PC-9 (cell line): ENCODE results near the gene METTL16. TPM values are rescaled to one million over a fixed set of nuclear protein-coding genes. Genes with fewer than 3 reads are reported as not detected.

ENCODE experiments used
- BruUV-seq: library from RNA; stranded (reverse); fragments of 400-500 nt; replicated peaks from 2 replicates; lab custom pipeline; 2021; lab: Mats Ljungman, UMichigan
- CTCF ChIA-PET: fragments of 300-600 bp; sonication (Branson Sonifier 250); formaldehyde crosslinking; loops from one replicate; lab custom pipeline; 2022; ENCODE audit warnings: antibody characterized with exemption; lab: Charles Lee
- POLR2A ChIA-PET: fragments of 300-600 bp; sonication (Branson Sonifier 250); formaldehyde crosslinking; loops from one replicate; lab custom pipeline; 2022; ENCODE audit warnings: antibody characterized with exemption; ENCODE audit not compliant: unreplicated experiment; lab: Charles Lee
- DNase-seq, 2 experiments: peaks; one replicate each; pipeline versions ENCODE4 v3.0.0 to v3.0.0-alpha.2; 2015 to 2022; ENCODE audit warnings: mixed read lengths in 1 of 2
- H2AFZ ChIP-seq: fragments of 200-600 bp; sonication (generic); 2 replicates; pipeline ENCODE4 v1.8.1; 2017; ENCODE audit warnings: antibody characterized with exemption
- H3F3A ChIP-seq: fragments of 200-600 bp; sonication (generic); 2 replicates; pipeline ENCODE4 v1.8.1; 2017; ENCODE audit warnings: antibody characterized with exemption, mild to moderate bottlenecking, low read depth; ENCODE audit not compliant: insufficient read depth
- H3K27ac ChIP-seq: fragments of 200-600 bp; sonication (generic); 2 replicates; pipeline ENCODE4 v1.6.1; 2016; ENCODE audit warnings: mixed run types
- H3K27me3 ChIP-seq: fragments of 200-600 bp; sonication (generic); 2 replicates; pipeline ENCODE4 v1.6.1; 2016; ENCODE audit warnings: low read depth, mixed run types; ENCODE audit not compliant: insufficient read depth
- H3K36me3 ChIP-seq: fragments of 200-600 bp; sonication (generic); 2 replicates; pipeline ENCODE4 v1.6.1; 2016; ENCODE audit warnings: low read depth, mixed run types
- H3K4me1 ChIP-seq: fragments of 200-600 bp; sonication (generic); replicated peaks from 2 replicates; pipeline ENCODE4 v1.6.1; 2016; ENCODE audit warnings: mixed run types; ENCODE audit not compliant: insufficient read depth
- H3K4me2 ChIP-seq: fragments of 200-600 bp; sonication (generic); 2 replicates; pipeline ENCODE4 v1.6.1; 2017; ENCODE audit warnings: mixed run types
- H3K4me3 ChIP-seq: fragments of 200-600 bp; sonication (generic); 2 replicates; pipeline ENCODE4 v1.6.1; 2016; ENCODE audit warnings: mixed run types
- H3K79me2 ChIP-seq: fragments of 200-600 bp; sonication (generic); 2 replicates; pipeline ENCODE4 v1.6.1; 2017; ENCODE audit warnings: low read depth, mixed run types
- H3K9me2 ChIP-seq: fragments of 200-600 bp; sonication (generic); 2 replicates; pipeline ENCODE4 v1.8.1; 2017; ENCODE audit warnings: mild to moderate bottlenecking; ENCODE audit not compliant: insufficient read depth
- H3K9me3 ChIP-seq: fragments of 200-600 bp; sonication (generic); 2 replicates; pipeline ENCODE4 v1.8.1; 2016; ENCODE audit warnings: low read depth; ENCODE audit not compliant: insufficient read depth
- H4K20me1 ChIP-seq: fragments of 200-600 bp; sonication (generic); 2 replicates; pipeline ENCODE4 v1.8.1; 2017; ENCODE audit not compliant: insufficient read depth
- EZH2 ChIP-seq: fragments of 200-600 bp; sonication (generic); IDR thresholded peaks from 2 replicates; pipeline ENCODE4 v1.8.0; 2017; ENCODE audit warnings: antibody characterized with exemption, low read depth
- intact Hi-C: fragments of 100-400 bp; cut with micrococcal nuclease; formaldehyde crosslinking; loops from one replicate; pipeline ENCODE4 v1.10.0; 2022; ENCODE audit not compliant: unreplicated experiment
- total RNA-seq: library from RNA; stranded (reverse); gene quantifications from 2 replicates; pipeline ENCODE4 v1.2.3, GENCODE V29; 2021
- TF ChIP-seq, protein P1 (sequence below): fragments of 200-600 bp; sonication (generic); conservative IDR thresholded peaks from 2 replicates; pipeline ENCODE4 v1.6.1; 2017; ENCODE audit warnings: mixed run types, antibody characterized with exemption, mild to moderate bottlenecking, moderate library complexity

METTL16 gene
- total RNA-seq, 1 experiment from 2014 or later: 46.2 TPM

DNA sequence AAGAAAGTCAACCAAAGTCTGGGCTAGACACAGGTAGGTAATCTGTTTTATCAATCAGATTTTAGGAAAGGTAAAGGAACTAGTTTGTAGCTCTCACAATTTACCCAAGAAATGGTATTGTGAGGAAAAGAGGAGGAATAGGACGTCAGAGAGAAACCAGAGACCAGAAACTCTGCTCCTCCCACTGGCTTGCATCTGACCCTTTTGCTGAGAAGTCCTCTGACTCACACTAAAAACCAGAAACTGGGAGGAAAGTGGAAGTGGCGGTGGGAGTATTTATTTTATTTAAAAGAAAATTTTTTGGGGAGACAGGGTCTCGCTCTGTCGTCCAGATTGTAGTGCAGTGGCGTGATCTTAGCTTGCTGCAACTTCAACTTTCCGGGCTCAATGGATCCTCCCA lies 72.9 kb downstream of the METTL16 start:
- Histone ChIP-seq H3K79me2 (no peaks in the 10 kb centered on the region), H4K20me1 (peaks cover 2% of the 10 kb centered on the region; the same call in 1 of the 2 replicates), H3K9me2 (no peaks in the 10 kb centered on the region), H3K4me1 (no peaks in the 10 kb centered on the region), H3K9me3 (no peaks in the 10 kb centered on the region; the same call in 1 of the 2 replicates), H3K27ac (no peak overlapping the region), H3K27me3 (no peaks in the 10 kb centered on the region), H3K4me3 (no peak overlapping the region), H3K4me2 (no peak overlapping the region), H3K36me3 (peaks cover 17% of the 10 kb centered on the region; the same call in 1 of the 2 replicates), H3F3A (peaks cover 12% of the 10 kb centered on the region; the same call in 1 of the 2 replicates), H2AFZ (no peak overlapping the region)
- no TSS peak for BruUV-seq
- CTCF ChIA-PET: interaction anchor here (0.5 kb wide), 1 partner anchor 274 kb away, joined by 4 read pairs; no protein-coding TSS in a partner anchor
- no peak for TF ChIP-seq EZH2
- TF ChIP-seq, protein P1, sequence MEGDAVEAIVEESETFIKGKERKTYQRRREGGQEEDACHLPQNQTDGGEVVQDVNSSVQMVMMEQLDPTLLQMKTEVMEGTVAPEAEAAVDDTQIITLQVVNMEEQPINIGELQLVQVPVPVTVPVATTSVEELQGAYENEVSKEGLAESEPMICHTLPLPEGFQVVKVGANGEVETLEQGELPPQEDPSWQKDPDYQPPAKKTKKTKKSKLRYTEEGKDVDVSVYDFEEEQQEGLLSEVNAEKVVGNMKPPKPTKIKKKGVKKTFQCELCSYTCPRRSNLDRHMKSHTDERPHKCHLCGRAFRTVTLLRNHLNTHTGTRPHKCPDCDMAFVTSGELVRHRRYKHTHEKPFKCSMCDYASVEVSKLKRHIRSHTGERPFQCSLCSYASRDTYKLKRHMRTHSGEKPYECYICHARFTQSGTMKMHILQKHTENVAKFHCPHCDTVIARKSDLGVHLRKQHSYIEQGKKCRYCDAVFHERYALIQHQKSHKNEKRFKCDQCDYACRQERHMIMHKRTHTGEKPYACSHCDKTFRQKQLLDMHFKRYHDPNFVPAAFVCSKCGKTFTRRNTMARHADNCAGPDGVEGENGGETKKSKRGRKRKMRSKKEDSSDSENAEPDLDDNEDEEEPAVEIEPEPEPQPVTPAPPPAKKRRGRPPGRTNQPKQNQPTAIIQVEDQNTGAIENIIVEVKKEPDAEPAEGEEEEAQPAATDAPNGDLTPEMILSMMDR: no peak
- intact Hi-C loops: no loop called here
- DNase-seq: no peak
- POLR2A ChIA-PET: no interaction called here

- ChIA-PET POLR2A (interaction anchor here (0.6 kb wide), 1 partner anchor 9 kb away, joined by 3 read pairs; no protein-coding TSS in a partner anchor), CTCF (no interaction called here)
- Histone ChIP-seq H3K4me1 (no peaks in the 10 kb centered on the region), H3K36me3 (peaks cover 22% of the 10 kb centered on the region), H2AFZ (no peak overlapping the region), H3K4me3 (no peak overlapping the region), H3K27me3 (no peaks in the 10 kb centered on the region), H3K9me2 (no peaks in the 10 kb centered on the region), H3K9me3 (no peaks in the 10 kb centered on the region; the same call in 1 of the 2 replicates), H3F3A (peaks cover 12% of the 10 kb centered on the region; the same call in 1 of the 2 replicates), H3K4me2 (no peak overlapping the region), H3K79me2 (no peaks in the 10 kb centered on the region), H4K20me1 (no peaks in the 10 kb centered on the region), H3K27ac (no peak overlapping the region)
- TF ChIP-seq, protein P1: no peak
- TF ChIP-seq EZH2: no peak
- BruUV-seq: no TSS peak
- no peak for DNase-seq
- intact Hi-C loops: no loop called here
Observed at GRCh38 chr17:2436316-2436905, 75.3 kb downstream of the METTL16 start.

DNA sequence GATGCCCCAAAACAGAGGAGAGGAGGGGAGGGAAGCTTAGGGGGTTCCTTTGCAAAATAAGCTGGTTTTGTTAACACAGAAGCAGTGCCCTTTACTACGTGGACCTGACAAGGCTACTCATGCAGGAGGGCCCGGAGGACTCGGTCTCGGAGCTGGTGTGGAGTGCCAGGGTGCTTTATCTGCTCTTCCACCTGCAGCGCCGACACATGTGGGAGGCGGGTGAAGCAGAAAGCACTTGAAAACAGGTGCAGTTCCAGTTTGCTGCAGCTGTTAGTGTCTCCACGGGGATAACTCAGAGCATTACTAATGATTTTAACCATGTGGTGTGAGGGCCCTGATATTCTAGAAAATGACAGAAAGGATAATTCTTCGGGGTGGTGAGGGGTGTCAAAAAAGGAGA lies 75.8 kb downstream of the METTL16 start:
- no peak for DNase-seq
- Histone ChIP-seq H3K9me3 (no peaks in the 10 kb centered on the region), H3K4me1 (no peaks in the 10 kb centered on the region), H3K79me2 (no peaks in the 10 kb centered on the region), H4K20me1 (0 out of 2 replicates have a peak, but pooled peaks cover 2% of the 10 kb centered on the region), H2AFZ (no peak overlapping the region), H3K27ac (no peak overlapping the region), H3F3A (peaks cover 6% of the 10 kb centered on the region; the same call in 1 of the 2 replicates), H3K36me3 (peaks cover 17% of the 10 kb centered on the region; the same call in 1 of the 2 replicates), H3K27me3 (no peaks in the 10 kb centered on the region), H3K4me3 (no peak overlapping the region), H3K9me2 (no peaks in the 10 kb centered on the region), H3K4me2 (no peak overlapping the region)
- TF ChIP-seq EZH2: no peak
- TF ChIP-seq, protein P1: no peak
- ChIA-PET POLR2A (interaction anchor here (0.6 kb wide), 1 partner anchor 10 kb away, joined by 3 read pairs; no protein-coding TSS in a partner anchor), CTCF (no interaction called here)
- intact Hi-C loops: no loop called here
- BruUV-seq: no TSS peak
